GM12801 (cell line): Measurements from ENCODE around the gene CXCL17.

Source experiments
- TF ChIP-seq, protein P1 (sequence below): IDR thresholded peaks from one replicate; pipeline ENCODE4 v1.5.1; 2011; ENCODE audit warnings: control low read depth; ENCODE audit not compliant: insufficient read length; ENCODE audit errors: extremely low read depth

Gene CXCL17

DNA sequence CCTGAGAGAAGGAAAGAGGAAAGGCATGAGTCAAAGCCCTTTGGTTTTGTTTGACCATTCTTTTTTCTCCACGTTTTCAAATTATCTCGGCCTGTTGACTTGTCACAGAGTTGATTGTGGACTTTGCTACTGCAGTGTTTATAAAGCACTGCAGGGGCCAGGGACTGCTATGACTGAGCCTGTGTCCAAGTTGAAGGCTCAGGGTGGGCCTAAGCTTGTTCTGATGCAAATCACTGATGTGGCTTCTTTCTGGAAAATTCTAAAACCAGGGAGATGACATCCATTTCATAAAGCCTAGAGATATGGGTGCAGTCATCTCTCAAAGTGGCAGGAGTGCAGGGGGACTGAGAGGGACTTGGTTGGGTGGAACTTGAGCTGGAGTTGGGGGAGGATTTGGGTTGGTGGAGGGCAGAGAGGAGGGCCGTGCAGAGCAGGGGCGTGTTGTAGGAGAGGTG lies 1.2 kb upstream of the CXCL17 start:
- TF ChIP-seq, protein P1, sequence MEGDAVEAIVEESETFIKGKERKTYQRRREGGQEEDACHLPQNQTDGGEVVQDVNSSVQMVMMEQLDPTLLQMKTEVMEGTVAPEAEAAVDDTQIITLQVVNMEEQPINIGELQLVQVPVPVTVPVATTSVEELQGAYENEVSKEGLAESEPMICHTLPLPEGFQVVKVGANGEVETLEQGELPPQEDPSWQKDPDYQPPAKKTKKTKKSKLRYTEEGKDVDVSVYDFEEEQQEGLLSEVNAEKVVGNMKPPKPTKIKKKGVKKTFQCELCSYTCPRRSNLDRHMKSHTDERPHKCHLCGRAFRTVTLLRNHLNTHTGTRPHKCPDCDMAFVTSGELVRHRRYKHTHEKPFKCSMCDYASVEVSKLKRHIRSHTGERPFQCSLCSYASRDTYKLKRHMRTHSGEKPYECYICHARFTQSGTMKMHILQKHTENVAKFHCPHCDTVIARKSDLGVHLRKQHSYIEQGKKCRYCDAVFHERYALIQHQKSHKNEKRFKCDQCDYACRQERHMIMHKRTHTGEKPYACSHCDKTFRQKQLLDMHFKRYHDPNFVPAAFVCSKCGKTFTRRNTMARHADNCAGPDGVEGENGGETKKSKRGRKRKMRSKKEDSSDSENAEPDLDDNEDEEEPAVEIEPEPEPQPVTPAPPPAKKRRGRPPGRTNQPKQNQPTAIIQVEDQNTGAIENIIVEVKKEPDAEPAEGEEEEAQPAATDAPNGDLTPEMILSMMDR, result no peak

- TF ChIP-seq, protein P1, result no peak
Observed at GRCh38 chr19:42441049-42441445, 1.7 kb downstream of the CXCL17 start.

DNA sequence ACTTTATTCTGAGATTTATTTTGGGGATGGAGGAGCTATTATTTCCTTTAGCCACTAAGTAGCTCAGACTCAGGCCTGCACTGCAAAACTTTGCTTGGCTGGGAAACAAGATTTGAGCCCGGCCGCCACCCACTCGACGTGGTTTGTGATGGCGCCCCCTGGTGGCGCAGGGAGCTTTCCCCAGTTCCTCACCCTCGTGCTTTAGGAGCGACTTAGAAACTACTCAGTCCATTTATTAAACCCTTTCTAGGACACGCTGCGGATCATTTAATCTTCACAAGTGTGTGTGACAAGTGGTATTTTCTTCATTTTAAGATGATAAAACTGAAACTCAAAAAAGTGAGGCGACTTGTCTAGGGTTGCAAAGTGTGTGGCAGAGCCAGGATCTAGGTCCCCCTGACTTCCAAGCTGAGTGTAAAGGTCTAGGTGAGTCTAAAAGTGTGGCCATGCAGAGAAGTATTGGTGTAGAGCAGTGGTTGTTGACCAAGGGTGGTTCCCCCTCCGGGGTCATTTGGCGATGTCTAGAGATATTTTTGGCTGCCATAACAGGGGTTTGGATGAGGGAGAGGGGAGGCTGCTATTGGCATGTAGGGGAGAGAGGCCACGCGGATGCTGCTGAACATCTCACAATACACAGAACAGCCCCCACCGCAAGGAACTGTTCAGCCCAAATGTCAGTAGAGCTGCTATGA lies 2.2 kb downstream of the CXCL17 start:
- TF ChIP-seq, protein P1, result no peak

DNA sequence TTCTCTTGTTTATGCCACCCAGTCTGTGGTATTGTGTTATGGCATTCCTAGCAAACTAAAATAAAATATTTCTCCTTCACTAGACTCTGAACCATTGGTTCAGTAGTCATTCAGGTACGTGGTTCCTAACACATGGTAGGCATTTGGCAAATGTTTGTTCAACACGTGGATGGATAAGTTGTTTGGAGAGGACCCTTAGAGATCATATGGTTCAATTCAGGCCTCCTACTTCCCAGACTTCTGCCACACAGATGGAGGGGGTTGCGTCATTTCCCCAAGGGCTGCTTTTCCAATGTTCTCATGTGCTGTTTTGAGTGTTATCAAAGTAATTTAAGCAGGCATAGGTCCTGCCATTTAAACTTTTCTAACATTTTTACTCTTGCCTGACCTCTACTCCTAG lies 6.7 kb downstream of the CXCL17 start:
- TF ChIP-seq, protein P1, result no peak

DNA sequence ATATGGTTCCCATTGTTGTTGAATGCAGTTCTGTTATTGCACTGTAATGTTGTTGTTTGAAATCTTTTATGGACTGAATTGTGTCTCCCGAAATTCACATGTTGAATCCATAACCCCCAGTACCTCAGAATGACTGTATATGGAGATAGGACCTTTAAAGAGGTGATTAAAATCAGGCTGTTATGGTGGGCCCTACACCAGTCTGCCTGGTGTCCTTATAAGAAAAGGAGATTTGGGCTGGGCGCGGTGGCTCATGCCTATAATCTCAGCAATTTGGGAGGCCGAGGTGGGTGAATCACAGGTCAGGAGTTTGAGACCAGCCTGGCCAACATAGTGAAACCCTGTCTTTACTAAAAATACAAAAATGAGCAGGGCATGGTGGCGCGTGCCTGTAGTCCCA lies 7.4 kb downstream of the CXCL17 start:
- TF ChIP-seq, protein P1, result no peak

DNA sequence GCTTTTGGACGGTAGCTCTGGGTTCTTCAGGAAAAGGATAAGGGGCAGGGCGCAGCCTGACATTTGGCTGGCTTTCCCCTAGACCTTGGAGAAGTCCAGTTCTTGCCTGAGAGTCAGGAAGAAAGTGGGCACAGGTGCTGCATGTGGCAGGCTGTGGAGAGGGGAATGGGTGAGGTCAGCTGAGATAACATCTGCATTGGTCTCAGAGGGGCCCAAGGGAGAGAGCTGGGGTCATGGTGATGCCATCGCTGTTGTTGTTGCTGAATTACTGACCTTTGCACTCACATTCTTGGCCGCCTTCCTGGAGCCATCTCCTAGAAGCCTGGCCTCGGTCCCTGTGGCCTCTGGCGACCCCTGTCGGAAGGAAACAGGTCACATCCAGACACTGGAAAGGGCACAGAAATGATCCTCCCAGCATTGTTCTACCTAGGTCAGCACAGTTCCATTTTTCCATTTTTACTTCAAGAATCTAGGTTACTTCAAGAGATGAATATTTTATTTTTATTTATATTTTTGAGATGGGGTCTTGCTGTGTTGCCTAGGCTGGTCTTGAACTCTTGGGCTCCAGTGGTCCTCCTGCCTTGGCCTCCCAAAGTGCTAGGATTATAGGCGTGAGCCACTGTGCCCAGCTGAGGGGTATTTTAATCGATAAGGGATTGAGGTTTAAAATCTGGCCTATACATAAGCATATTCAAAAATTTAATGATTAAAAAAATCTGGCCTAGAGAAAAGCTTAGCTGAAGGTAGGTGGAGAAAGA lies 9.1 kb downstream of the CXCL17 start:
- TF ChIP-seq, protein P1, result no peak

DNA sequence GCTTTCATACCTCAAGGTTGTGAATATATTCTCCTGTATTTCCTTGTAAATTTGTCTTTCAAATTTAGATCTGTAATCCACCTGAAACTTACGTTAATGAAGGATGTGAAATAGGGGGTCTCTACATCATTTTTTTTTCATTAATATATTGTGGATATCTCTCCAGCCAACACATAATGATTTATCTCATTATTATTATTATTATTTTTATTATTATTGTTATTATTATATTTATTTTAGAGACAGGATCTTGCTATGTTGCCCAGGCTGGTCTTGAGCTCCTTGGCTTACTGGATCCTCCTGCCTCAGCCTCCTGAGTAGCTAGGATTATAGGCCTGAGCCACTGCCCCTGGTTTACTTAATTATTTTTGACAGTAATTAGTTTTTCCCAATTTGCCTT lies 11.3 kb downstream of the CXCL17 start:
- TF ChIP-seq, protein P1, result no peak
